HepG2 (cell line): ENCODE results near the gene MYO7A. TPM values are rescaled to one million over a fixed set of nuclear protein-coding genes. Genes with fewer than 3 reads are reported as not detected.

ENCODE experiments used
- ARID5B ChIP-seq: IDR thresholded peaks from 2 replicates; pipeline ENCODE4 v1.4.0; 2020; ENCODE audit warnings: mild to moderate bottlenecking, missing genetic modification reagents
- FOSL2 ChIP-seq: sonication (generic); formaldehyde crosslinking; IDR thresholded peaks from 2 replicates; pipeline ENCODE4 v1.4.0; 2020; ENCODE audit warnings: missing genetic modification reagents
- HOXA3 ChIP-seq: sonication (generic); formaldehyde crosslinking; IDR thresholded peaks from 2 replicates; pipeline ENCODE4 v1.5.0; 2020; ENCODE audit warnings: missing genetic modification reagents
- KDM2A ChIP-seq: sonication (generic); formaldehyde crosslinking; IDR thresholded peaks from 2 replicates; pipeline ENCODE4 v1.4.0; 2020; ENCODE audit warnings: low read depth, missing genetic modification reagents, borderline replicate concordance
- KMT2A ChIP-seq: sonication (generic); formaldehyde crosslinking; IDR thresholded peaks from 2 replicates; pipeline ENCODE4 v1.4.0; 2020; ENCODE audit warnings: missing genetic modification reagents
- KMT2B ChIP-seq: IDR thresholded peaks from 2 replicates; pipeline ENCODE4 v1.6.1; 2016; ENCODE audit warnings: missing genetic modification reagents, missing compliant biosample characterization
- MAZ ChIP-seq, 2 experiments: sonication (generic) in 1 of 2; formaldehyde crosslinking in 1 of 2; IDR thresholded peaks; 2 replicates each; pipeline versions ENCODE4 v1.5.0 to v1.6.1; 2012 to 2020; ENCODE audit warnings: low read depth in 2 of 2, mild to moderate bottlenecking in 2 of 2, borderline replicate concordance in 1 of 2, improper control_type of control experiment in 1 of 2, low read length in 1 of 2, missing genetic modification reagents in 1 of 2, moderate library complexity in 1 of 2
- SALL1 ChIP-seq: sonication (generic); formaldehyde crosslinking; IDR thresholded peaks from 2 replicates; pipeline ENCODE4 v1.8.0; 2022; ENCODE audit warnings: mild to moderate bottlenecking, missing genetic modification reagents
- YY1 ChIP-seq: IDR thresholded peaks from 2 replicates; pipeline ENCODE4 v1.6.1; 2011; ENCODE audit warnings: low read length, low read depth, moderate library complexity, mild to moderate bottlenecking; ENCODE audit not compliant: insufficient read depth, insufficient replicate concordance
- ZBTB33 ChIP-seq: sonication (generic); formaldehyde crosslinking; IDR thresholded peaks from 2 replicates; pipeline ENCODE4 v1.4.0; 2020; ENCODE audit warnings: missing genetic modification reagents
- ZBTB44 ChIP-seq: sonication (generic); formaldehyde crosslinking; IDR thresholded peaks from 2 replicates; pipeline ENCODE4 v1.4.0; 2020; ENCODE audit warnings: missing genetic modification reagents
- ZNF350 ChIP-seq: sonication (generic); formaldehyde crosslinking; IDR thresholded peaks from 2 replicates; pipeline ENCODE4 v1.4.0; 2020; ENCODE audit warnings: mild to moderate bottlenecking, low read depth, missing genetic modification reagents, borderline replicate concordance
- ZNF549 ChIP-seq: sonication (generic); formaldehyde crosslinking; IDR thresholded peaks from 2 replicates; pipeline ENCODE4 v1.5.0; 2020; ENCODE audit warnings: missing genetic modification reagents
- ZNF572 ChIP-seq: sonication (generic); formaldehyde crosslinking; IDR thresholded peaks from 2 replicates; pipeline ENCODE4 v1.5.1; 2020; ENCODE audit warnings: mild to moderate bottlenecking, missing genetic modification reagents
- ZNF574 ChIP-seq: sonication (generic); formaldehyde crosslinking; IDR thresholded peaks from 2 replicates; pipeline ENCODE4 v1.4.0; 2020; ENCODE audit warnings: missing genetic modification reagents
- ZNF768 ChIP-seq: sonication (generic); formaldehyde crosslinking; IDR thresholded peaks from 2 replicates; pipeline ENCODE4 v1.4.0; 2020; ENCODE audit warnings: missing genetic modification reagents
- ZSCAN9 ChIP-seq: IDR thresholded peaks from 2 replicates; pipeline ENCODE4 v1.6.1; 2016; ENCODE audit warnings: borderline replicate concordance
- polyA plus RNA-seq, 8 experiments: library from polyadenylated mRNA; depleted of rRNA in 3 of 8; stranded (reverse) in 7 of 8; unstranded in 1 of 8; fragments of >200 nt; fragmentation: Illumina TruSeq in 4 of 8; extraction: Trizol in 4 of 8; gene quantifications; 2 replicates each; pipeline versions ENCODE4 v1.2.1 to v1.2.3, GENCODE V29; 2011 to 2016; ENCODE audit warnings: low read depth in 4 of 8, missing spikeins in 1 of 8, mixed read lengths in 1 of 8; ENCODE audit not compliant: insufficient read depth in 1 of 8
- total RNA-seq, 5 experiments: library from RNA; depleted of rRNA; stranded (reverse); fragments of >200 nt; fragmentation: Illumina TruSeq; extraction: Trizol; gene quantifications; 2 replicates each; pipeline ENCODE4 v1.2.3, GENCODE V29; 2016; ENCODE audit warnings: low read depth in 1 of 5

Gene MYO7A
- total and polyA plus RNA-seq, 2 of the 13 experiments (the other 11 are each of a cell fraction or from before 2014, with no cell fraction given), result 7.5 to 10.0 TPM

- TF ChIP-seq ZNF549 (CRISPR knock-in tag), result no peak
- peak; percentile 59; the same call in 1 of the 2 replicates for TF ChIP-seq SALL1 (CRISPR knock-in tag)
- TF ChIP-seq ZNF768 (CRISPR knock-in tag), result peak; percentile 95
- TF ChIP-seq FOSL2, result 0 out of 2 replicates have a peak, but pooled peaks have one; percentile 16
- TF ChIP-seq KMT2B (CRISPR knock-in tag), result no peak
- TF ChIP-seq ZBTB44, result no peak
- 0 out of 2 replicates have a peak, but pooled peaks have one; percentile 67 for TF ChIP-seq ZNF572 (CRISPR knock-in tag)
- peak; percentile 55; the same call in 1 of the 2 replicates for TF ChIP-seq ZNF350
- peak; percentile 68; the same call in 1 of the 2 replicates for TF ChIP-seq KDM2A (CRISPR knock-in tag)
- TF ChIP-seq HOXA3, result 0 out of 2 replicates have a peak, but pooled peaks have one; percentile 25
- 0 out of 2 replicates have a peak, but pooled peaks have one; percentile 26 for TF ChIP-seq ZSCAN9 (CRISPR knock-in tag)
- TF ChIP-seq ARID5B (CRISPR knock-in tag), result peak; percentile 25; the same call in 1 of the 2 replicates
- peak; percentile 61; the same call in 1 of the 2 replicates for TF ChIP-seq KMT2A (CRISPR knock-in tag)
- TF ChIP-seq MAZ (IDR thresholded peaks at IDR 0.05; ENCODE audit: borderline replicate concordance, low read depth, low read length), result no peak
- TF ChIP-seq MAZ (CRISPR knock-in tag; IDR thresholded peaks at IDR 0.05; ENCODE audit: low read depth), result 0 out of 2 replicates have a peak, but pooled peaks have one; percentile 46
- TF ChIP-seq ZNF574 (CRISPR knock-in tag), result peak; percentile 44; the same call in 1 of the 2 replicates
- peak; percentile 42 for TF ChIP-seq YY1
- TF ChIP-seq ZBTB33 (CRISPR knock-in tag), result 0 out of 2 replicates have a peak, but pooled peaks have one; percentile 6
Observed at GRCh38 chr11:77091146-77091940, 36.7 kb upstream of the MYO7A start (continued).
